Right lobe of liver (tissue), 4 donors: Measurements from ENCODE around the gene FIBIN.

Source experiments
- POLR2A ChIP-seq: fragments of 450-650 bp; IDR thresholded peaks from one replicate; pipeline ENCODE4 v1.6.1; 2017; ENCODE audit warnings: antibody characterized with exemption, mild to moderate bottlenecking
- TF ChIP-seq, protein P1 (sequence below), 4 donors: fragments of 200-600 bp in 3 of 4; fragments of 450-650 bp in 1 of 4; IDR thresholded peaks; one replicate each; pipeline versions ENCODE4 v1.5.1 to v1.8.0; 2016 to 2022; ENCODE audit warnings: antibody characterized with exemption in 4 of 4, mild to moderate bottlenecking in 2 of 4
- donor health status: DM: no; HTN: no; CAD: no.
- donor health status: DM: no; HTN: no; CAD: no.
- donor health status: DM: no; HTN: yes; CAD: no.

DNA sequence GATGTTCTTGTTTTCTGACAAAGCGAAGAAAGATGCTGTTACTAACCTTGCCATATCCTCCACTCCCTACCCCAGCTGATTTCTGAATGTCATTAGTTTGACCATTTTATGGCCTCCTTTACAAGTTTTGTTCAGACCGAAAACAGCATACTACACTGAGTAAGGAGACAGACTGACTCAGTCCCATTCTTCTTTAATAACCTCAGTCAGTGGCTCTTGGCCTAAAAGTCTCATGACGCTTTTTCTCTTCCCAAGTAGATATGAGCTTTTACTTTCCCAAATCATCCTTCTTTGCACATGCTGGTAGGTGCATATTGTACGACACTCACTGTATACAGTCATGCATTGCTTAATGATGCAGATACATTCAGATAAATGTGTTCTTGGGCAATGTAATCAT lies 8.0 kb upstream of the FIBIN start:
- TF ChIP-seq, protein P1, sequence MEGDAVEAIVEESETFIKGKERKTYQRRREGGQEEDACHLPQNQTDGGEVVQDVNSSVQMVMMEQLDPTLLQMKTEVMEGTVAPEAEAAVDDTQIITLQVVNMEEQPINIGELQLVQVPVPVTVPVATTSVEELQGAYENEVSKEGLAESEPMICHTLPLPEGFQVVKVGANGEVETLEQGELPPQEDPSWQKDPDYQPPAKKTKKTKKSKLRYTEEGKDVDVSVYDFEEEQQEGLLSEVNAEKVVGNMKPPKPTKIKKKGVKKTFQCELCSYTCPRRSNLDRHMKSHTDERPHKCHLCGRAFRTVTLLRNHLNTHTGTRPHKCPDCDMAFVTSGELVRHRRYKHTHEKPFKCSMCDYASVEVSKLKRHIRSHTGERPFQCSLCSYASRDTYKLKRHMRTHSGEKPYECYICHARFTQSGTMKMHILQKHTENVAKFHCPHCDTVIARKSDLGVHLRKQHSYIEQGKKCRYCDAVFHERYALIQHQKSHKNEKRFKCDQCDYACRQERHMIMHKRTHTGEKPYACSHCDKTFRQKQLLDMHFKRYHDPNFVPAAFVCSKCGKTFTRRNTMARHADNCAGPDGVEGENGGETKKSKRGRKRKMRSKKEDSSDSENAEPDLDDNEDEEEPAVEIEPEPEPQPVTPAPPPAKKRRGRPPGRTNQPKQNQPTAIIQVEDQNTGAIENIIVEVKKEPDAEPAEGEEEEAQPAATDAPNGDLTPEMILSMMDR (IDR thresholded peaks at IDR 0.05) = no peak
- TF ChIP-seq POLR2A = no peak
